ENCODE results near the gene PRAC2. TPM values are rescaled to one million over a fixed set of nuclear protein-coding genes. Genes with fewer than 3 reads are reported as not detected.

The PRAC2 gene
- total RNA-seq, 1 donor: not detected

- TF ChIP-seq CTCF (IDR thresholded peaks at IDR 0.05; ENCODE audit: insufficient read depth, low read length): no peak
Measured at GRCh38 chr17:48752399-48753288, 29.7 kb downstream of the PRAC2 start.

GRCh38 chr17:48753794-48754499 is 31.0 kb downstream of the PRAC2 start:
- H3K4me3 ChIP-seq (ENCODE audit: low read depth, low read length): no peak overlapping the region
- no peak for TF ChIP-seq CTCF (IDR thresholded peaks at IDR 0.05; ENCODE audit: insufficient read depth, low read length)
- no peak for DNase-seq (ENCODE audit: low read depth)

More at GRCh38 chr17:48752399-48753288, 29.7 kb downstream of the PRAC2 start:
- no peak overlapping the region for H3K4me3 ChIP-seq (ENCODE audit: low read depth, low read length)
- DNase-seq (ENCODE audit: low read depth): peak; percentile 27

- H3K4me3 ChIP-seq (ENCODE audit: low read depth, low read length): no peak overlapping the region
- no peak for DNase-seq (ENCODE audit: low read depth)
- TF ChIP-seq CTCF (IDR thresholded peaks at IDR 0.05; ENCODE audit: insufficient read depth, low read length): no peak
Measured at GRCh38 chr17:48754500-48755261, 31.7 kb downstream of the PRAC2 start.

GRCh38 chr17:48755356-48755755 is 32.4 kb downstream of the PRAC2 start:
- no peak for TF ChIP-seq CTCF (IDR thresholded peaks at IDR 0.05; ENCODE audit: insufficient read depth, low read length)
- DNase-seq (ENCODE audit: low read depth): no peak
- H3K4me3 ChIP-seq (ENCODE audit: low read depth, low read length): no peak overlapping the region

- TF ChIP-seq CTCF (IDR thresholded peaks at IDR 0.05; ENCODE audit: insufficient read depth, low read length): no peak
- no peak for DNase-seq (ENCODE audit: low read depth)
Measured at GRCh38 chr17:48756830-48757251, 33.9 kb downstream of the PRAC2 start.

GRCh38 chr17:48757524-48757961 is 34.6 kb downstream of the PRAC2 start:
- no peak for TF ChIP-seq CTCF (IDR thresholded peaks at IDR 0.05; ENCODE audit: insufficient read depth, low read length)

More at GRCh38 chr17:48756830-48757251, 33.9 kb downstream of the PRAC2 start:
- no peak overlapping the region for H3K4me3 ChIP-seq (ENCODE audit: low read depth, low read length)

More at GRCh38 chr17:48757524-48757961, 34.6 kb downstream of the PRAC2 start:
- no peak for DNase-seq (ENCODE audit: low read depth)
- no peak overlapping the region for H3K4me3 ChIP-seq (ENCODE audit: low read depth, low read length)
